ENCODE data around the gene KRT40.
"Not testable (repeated sequence)": the region's sequence is repeated elsewhere in the genome, so short reads cannot be mapped to it uniquely, and the experiment has no call there.

The KRT40 gene

GRCh38 chr17:40984226-40984625 is at the start of gene KRT40:
Gene KRT40, minus strand, starts transcription at chr17:40984326. Its CDS starts 53 bp downstream, at chr17:40984273.
- DNase-seq: no peak

- no peak for DNase-seq
These were observed 45.6 kb upstream of the KRT40 start, which contains the start of gene KRTAP1-4 for GRCh38 chr17:41029633-41030245. Gene KRTAP1-4, minus strand, starts transcription at chr17:41030195. Its CDS starts 117 bp downstream, at chr17:41030078.

GRCh38 chr17:41026715-41027471 is 42.8 kb upstream of the KRT40 start, which contains the start of gene KRTAP1-5:
Gene KRTAP1-5, minus strand, starts transcription at chr17:41027208. Its CDS starts 53 bp downstream, at chr17:41027155.
- no peak for DNase-seq

- DNase-seq: no peak
These were observed 40.6 kb upstream of the KRT40 start for GRCh38 chr17:41024697-41025096.

GRCh38 chr17:41020336-41020735 is 36.2 kb upstream of the KRT40 start:
- DNase-seq: no peak

- DNase-seq: no peak
These were observed 35.3 kb upstream of the KRT40 start for GRCh38 chr17:41019415-41019814.

- DNase-seq: no peak
These were observed 34.4 kb upstream of the KRT40 start for GRCh38 chr17:41018541-41018940.

- DNase-seq: no peak
These were observed 32.6 kb upstream of the KRT40 start for GRCh38 chr17:41016578-41017215.

GRCh38 chr17:41015454-41015853 is 31.3 kb upstream of the KRT40 start:
- no peak for DNase-seq

GRCh38 chr17:41013606-41014005 is 29.5 kb upstream of the KRT40 start:
- no peak for DNase-seq

- DNase-seq: no peak
These were observed 29.1 kb upstream of the KRT40 start for GRCh38 chr17:41013181-41013580.

- DNase-seq: no peak
These were observed 28.4 kb upstream of the KRT40 start for GRCh38 chr17:41012326-41013120.

- no peak for DNase-seq
These were observed 26.3 kb upstream of the KRT40 start for GRCh38 chr17:41010441-41010840.

GRCh38 chr17:41009936-41010335 is 25.8 kb upstream of the KRT40 start:
- no peak for DNase-seq

GRCh38 chr17:41009301-41009760 is 25.2 kb upstream of the KRT40 start:
- DNase-seq: no peak

GRCh38 chr17:41008811-41009210 is 24.7 kb upstream of the KRT40 start, which contains the start of gene KRTAP3-1:
Gene KRTAP3-1, minus strand, starts transcription at chr17:41009128. Its CDS starts 54 bp downstream, at chr17:41009074.
- DNase-seq: no peak

GRCh38 chr17:41004397-41004796 is 20.3 kb upstream of the KRT40 start:
- no peak for DNase-seq

GRCh38 chr17:41003926-41004325 is 19.8 kb upstream of the KRT40 start:
- no peak for DNase-seq

- DNase-seq: no peak
These were observed 18.7 kb upstream of the KRT40 start for GRCh38 chr17:41002814-41003213.

- no peak for DNase-seq
These were observed 17.7 kb upstream of the KRT40 start for GRCh38 chr17:41001795-41002194.

GRCh38 chr17:40999563-40999962 is 15.4 kb upstream of the KRT40 start, which contains the start of gene KRTAP3-2:
Gene KRTAP3-2, minus strand, starts transcription at chr17:40999906. Its CDS starts 53 bp downstream, at chr17:40999853.
- DNase-seq: not testable (repeated sequence)

- DNase-seq: no peak
These were observed 13.2 kb upstream of the KRT40 start for GRCh38 chr17:40997361-40997760.

- DNase-seq: no peak
These were observed 12.7 kb upstream of the KRT40 start for GRCh38 chr17:40996829-40997228.
